MM.1S (cell line): ENCODE data around the gene COL5A1.

Experiments
- CTCF ChIP-seq: fragments of 300-600 bp; sonication (generic); IDR thresholded peaks from 2 replicates; pipeline ENCODE4 v1.5.1; 2016; ENCODE audit warnings: antibody characterized with exemption, low read length, mixed read lengths
- EZH2 ChIP-seq: fragments of 300-600 bp; sonication (generic); optimal IDR thresholded peaks from 2 replicates; pipeline ENCODE3; 2017; ENCODE audit warnings: low read depth, mild to moderate bottlenecking, antibody characterized with exemption, low read length, mixed read lengths

- TF ChIP-seq EZH2 (no peak), CTCF (no peak)
Measured at GRCh38 chr9:134704498-134704897, 62.9 kb downstream of the COL5A1 start.
